ENCODE measurements around the gene RDH12.

The RDH12 gene

GRCh38 chr14:67734675-67735074, 33.0 kb downstream of the RDH12 start:
- TF ChIP-seq, protein P1, sequence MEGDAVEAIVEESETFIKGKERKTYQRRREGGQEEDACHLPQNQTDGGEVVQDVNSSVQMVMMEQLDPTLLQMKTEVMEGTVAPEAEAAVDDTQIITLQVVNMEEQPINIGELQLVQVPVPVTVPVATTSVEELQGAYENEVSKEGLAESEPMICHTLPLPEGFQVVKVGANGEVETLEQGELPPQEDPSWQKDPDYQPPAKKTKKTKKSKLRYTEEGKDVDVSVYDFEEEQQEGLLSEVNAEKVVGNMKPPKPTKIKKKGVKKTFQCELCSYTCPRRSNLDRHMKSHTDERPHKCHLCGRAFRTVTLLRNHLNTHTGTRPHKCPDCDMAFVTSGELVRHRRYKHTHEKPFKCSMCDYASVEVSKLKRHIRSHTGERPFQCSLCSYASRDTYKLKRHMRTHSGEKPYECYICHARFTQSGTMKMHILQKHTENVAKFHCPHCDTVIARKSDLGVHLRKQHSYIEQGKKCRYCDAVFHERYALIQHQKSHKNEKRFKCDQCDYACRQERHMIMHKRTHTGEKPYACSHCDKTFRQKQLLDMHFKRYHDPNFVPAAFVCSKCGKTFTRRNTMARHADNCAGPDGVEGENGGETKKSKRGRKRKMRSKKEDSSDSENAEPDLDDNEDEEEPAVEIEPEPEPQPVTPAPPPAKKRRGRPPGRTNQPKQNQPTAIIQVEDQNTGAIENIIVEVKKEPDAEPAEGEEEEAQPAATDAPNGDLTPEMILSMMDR (IDR thresholded peaks at IDR 0.05; ENCODE audit: low read depth, low read length) = no peak
- no peak overlapping the region for H3K4me3 ChIP-seq (ENCODE audit: low read depth, low read length)

DNA sequence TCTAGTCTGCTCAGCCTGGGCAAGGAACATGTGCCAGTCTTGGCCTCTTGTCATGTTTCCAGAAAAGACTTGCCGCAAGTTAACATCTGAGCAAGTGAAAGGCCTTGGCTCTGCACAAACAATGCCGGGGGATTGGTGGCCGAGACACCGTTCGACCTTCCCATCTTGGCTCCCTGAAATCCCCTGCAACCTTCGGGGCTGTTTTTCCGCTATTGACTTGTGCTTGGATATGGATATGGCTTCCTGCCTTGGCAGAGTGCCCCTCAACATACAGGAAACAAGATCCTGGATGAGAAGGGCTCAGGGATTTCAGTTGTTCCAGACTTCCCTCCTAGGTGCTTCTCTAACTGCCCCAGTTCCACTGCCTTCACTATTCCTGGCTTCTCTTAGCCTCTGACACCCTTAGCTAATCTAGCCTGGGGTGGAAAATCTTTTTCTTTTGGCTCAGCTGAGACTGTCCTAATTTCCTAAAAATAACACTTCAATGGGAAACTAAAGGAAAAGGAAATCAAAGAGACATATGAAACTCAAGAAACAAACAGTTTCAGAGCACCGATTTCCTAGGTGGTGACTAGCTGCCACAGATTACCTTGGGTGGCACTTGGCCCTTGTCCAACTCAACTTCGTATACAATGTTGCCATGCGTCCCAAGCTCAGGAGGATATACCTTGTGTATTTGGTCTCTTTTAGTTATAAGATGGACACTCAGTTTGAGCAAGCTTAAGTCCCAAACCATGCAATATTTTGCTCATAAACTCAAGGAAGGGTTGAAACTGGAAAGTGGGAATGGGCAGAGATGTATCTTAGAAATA, 33.9 kb downstream of the RDH12 start:
- TF ChIP-seq, protein P1 (IDR thresholded peaks at IDR 0.05; ENCODE audit: low read depth, low read length) = no peak
- no peak overlapping the region for H3K4me3 ChIP-seq (ENCODE audit: low read depth, low read length)

GRCh38 chr14:67736771-67737170, 35.1 kb downstream of the RDH12 start:
- TF ChIP-seq, protein P1 (IDR thresholded peaks at IDR 0.05; ENCODE audit: low read depth, low read length) = no peak
- H3K4me3 ChIP-seq (ENCODE audit: low read depth, low read length) = no peak overlapping the region

DNA sequence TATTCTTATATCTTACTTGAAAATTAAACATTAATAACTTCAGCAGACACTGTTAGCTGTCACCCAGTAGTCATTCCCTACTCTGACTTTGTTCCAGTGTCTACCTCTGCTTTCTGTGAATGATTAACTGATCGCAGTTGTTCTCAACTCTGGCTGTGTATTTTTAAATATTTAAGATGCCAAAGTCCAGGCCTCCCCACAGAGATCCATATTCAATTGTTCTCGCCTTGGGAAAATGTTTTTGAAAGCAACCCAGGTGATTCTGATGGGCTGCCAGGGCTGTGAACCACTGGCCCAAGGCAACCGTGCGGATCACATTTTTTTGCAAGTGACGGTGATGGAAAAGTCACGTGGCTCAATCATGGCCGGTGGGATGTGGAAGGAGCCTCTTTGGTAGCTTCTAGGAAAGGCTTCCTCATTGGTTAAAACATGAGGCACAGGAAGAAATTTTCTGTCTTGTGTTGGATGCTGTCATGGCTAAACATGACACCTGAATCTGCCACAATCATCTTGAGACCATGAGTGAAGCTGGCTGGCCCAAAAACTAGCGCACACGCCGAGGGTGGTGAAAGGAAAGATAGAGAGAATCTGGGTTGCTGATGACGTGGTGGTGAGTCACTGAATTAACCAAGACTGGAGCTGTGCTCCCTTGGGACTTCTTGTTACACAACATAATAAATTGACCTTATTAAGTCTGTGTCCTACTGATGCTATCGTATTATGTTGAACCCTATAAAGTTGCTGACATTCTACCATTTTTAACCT, 37.2 kb downstream of the RDH12 start:
- no peak overlapping the region for H3K4me3 ChIP-seq (ENCODE audit: low read depth, low read length)
- TF ChIP-seq, protein P1 (IDR thresholded peaks at IDR 0.05; ENCODE audit: low read depth, low read length) = no peak

GRCh38 chr14:67744046-67744445, 42.4 kb downstream of the RDH12 start:
- H3K4me3 ChIP-seq (ENCODE audit: low read depth, low read length) = no peak overlapping the region
- TF ChIP-seq, protein P1 (IDR thresholded peaks at IDR 0.05; ENCODE audit: low read depth, low read length) = no peak

- TF ChIP-seq, protein P1 (IDR thresholded peaks at IDR 0.05; ENCODE audit: low read depth, low read length) = no peak
- no peak overlapping the region for H3K4me3 ChIP-seq (ENCODE audit: low read depth, low read length)
These were observed 45.2 kb downstream of the RDH12 start for GRCh38 chr14:67746927-67747326.

DNA sequence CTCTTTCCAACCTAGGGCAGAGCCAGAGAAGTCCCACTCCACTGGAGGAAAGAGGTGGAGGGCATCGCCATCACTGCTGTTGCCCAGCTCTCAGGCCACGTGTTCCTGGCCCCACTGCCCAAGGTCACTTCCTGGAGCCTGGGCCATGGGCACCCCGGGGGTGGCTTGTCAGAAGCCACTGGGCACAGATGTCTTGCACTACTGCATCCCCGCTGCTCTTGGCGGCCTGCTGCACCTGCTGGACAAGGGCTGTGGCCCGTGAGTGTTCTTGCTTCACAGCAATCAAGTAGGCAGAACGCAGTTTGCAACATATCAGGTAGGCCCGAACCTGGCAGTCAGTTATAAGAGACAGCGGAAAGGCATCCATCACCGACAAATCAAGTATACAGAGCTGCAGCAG, 46.6 kb downstream of the RDH12 start:
- no peak overlapping the region for H3K4me3 ChIP-seq (ENCODE audit: low read depth, low read length)
- TF ChIP-seq, protein P1 (IDR thresholded peaks at IDR 0.05; ENCODE audit: low read depth, low read length) = no peak

All from WI38 (cell line).